ENCODE results near the gene DNAJB4.
"Not testable (repeated sequence)": the region's sequence is repeated elsewhere in the genome, so short reads cannot be mapped to it uniquely, and the experiment has no call there.

The DNAJB4 gene

GRCh38 chr1:77990629-77991204 is 14.0 kb upstream of the DNAJB4 start:
- no peak for DNase-seq (ENCODE audit: low read depth in 2 of 2)

GRCh38 chr1:77991638-77992037 is 13.1 kb upstream of the DNAJB4 start:
- DNase-seq (ENCODE audit: low read depth in 2 of 2): no peak

GRCh38 chr1:77994117-77994705 is 10.5 kb upstream of the DNAJB4 start:
- no peak for DNase-seq (ENCODE audit: low read depth in 2 of 2)

- DNase-seq (ENCODE audit: low read depth in 2 of 2): no peak
Observed at GRCh38 chr1:77996734-77997133, 8.0 kb upstream of the DNAJB4 start.

GRCh38 chr1:78000536-78000935 is 4.2 kb upstream of the DNAJB4 start:
- not testable (repeated sequence) for DNase-seq (ENCODE audit: low read depth in 2 of 2)

- no peak for DNase-seq (ENCODE audit: low read depth in 2 of 2)
Observed at GRCh38 chr1:78003070-78003746, 1.5 kb upstream of the DNAJB4 start.

- DNase-seq (ENCODE audit: low read depth in 2 of 2): no peak
Observed at GRCh38 chr1:78003882-78004718, 639 bp upstream of the DNAJB4 start.

- no peak for DNase-seq (ENCODE audit: low read depth in 2 of 2)
Observed at GRCh38 chr1:78005448-78005722, 646 bp downstream of the DNAJB4 start.

GRCh38 chr1:78005755-78006154 is 1.0 kb downstream of the DNAJB4 start:
- DNase-seq (ENCODE audit: low read depth in 2 of 2): no peak

GRCh38 chr1:78006521-78006920 is 1.8 kb downstream of the DNAJB4 start:
- DNase-seq (ENCODE audit: low read depth in 2 of 2): no peak

GRCh38 chr1:78007677-78008341 is 3.1 kb downstream of the DNAJB4 start:
- DNase-seq (ENCODE audit: low read depth in 2 of 2): no peak

GRCh38 chr1:78009276-78009675 is 4.5 kb downstream of the DNAJB4 start:
- no peak for DNase-seq (ENCODE audit: low read depth in 2 of 2)

- DNase-seq (ENCODE audit: low read depth in 2 of 2): no peak
Observed at GRCh38 chr1:78009836-78010235, 5.1 kb downstream of the DNAJB4 start.

GRCh38 chr1:78011050-78011449 is 6.3 kb downstream of the DNAJB4 start:
- DNase-seq (ENCODE audit: low read depth in 2 of 2): no peak

- no peak for DNase-seq (ENCODE audit: low read depth in 2 of 2)
Observed at GRCh38 chr1:78015148-78015547, 10.4 kb downstream of the DNAJB4 start.

GRCh38 chr1:78019024-78019423 is 14.3 kb downstream of the DNAJB4 start:
- no peak for DNase-seq (ENCODE audit: low read depth in 2 of 2)

- DNase-seq (ENCODE audit: low read depth in 2 of 2): not testable (repeated sequence)
Observed at GRCh38 chr1:78021134-78021533, 16.4 kb downstream of the DNAJB4 start.

GRCh38 chr1:78029793-78030192 is 25.1 kb downstream of the DNAJB4 start:
- no peak for DNase-seq (ENCODE audit: low read depth in 2 of 2)

- no peak for DNase-seq (ENCODE audit: low read depth in 2 of 2)
Observed at GRCh38 chr1:78032996-78033796, 28.5 kb downstream of the DNAJB4 start.

- no peak for DNase-seq (ENCODE audit: low read depth in 2 of 2)
Observed at GRCh38 chr1:78033797-78034172, 29.0 kb downstream of the DNAJB4 start.

GRCh38 chr1:78035121-78035520 is 30.4 kb downstream of the DNAJB4 start:
- DNase-seq (ENCODE audit: low read depth in 2 of 2): no peak

Measured in stimulated activated CD8-positive, alpha-beta memory T cell treated with anti-CD3 and anti-CD28 coated beads, Interleukin-7, amount 100 ng/mL, for 1 hour (primary cell).